HG03108 (cell line): ENCODE results near the gene CFAP300.

Source experiments
- ATAC-seq: cut with Tn5 transposase; IDR thresholded peaks from one replicate; pipeline ENCODE4 v1.9.1; 2021; ENCODE audit warnings: moderate library complexity; ENCODE audit not compliant: unreplicated experiment

CFAP300 gene

GRCh38 chr11:102071497-102072472 lies 24.5 kb downstream of the CFAP300 start:
- ATAC-seq, result no peak

- no peak for ATAC-seq
These were observed 26.0 kb downstream of the CFAP300 start for GRCh38 chr11:102073253-102073652.

- no peak for ATAC-seq
These were observed 32.4 kb downstream of the CFAP300 start for GRCh38 chr11:102079625-102080024.

- no peak for ATAC-seq
These were observed 34.1 kb downstream of the CFAP300 start for GRCh38 chr11:102081313-102081712.

GRCh38 chr11:102085864-102086551 lies 38.8 kb downstream of the CFAP300 start:
- no peak for ATAC-seq

DNA sequence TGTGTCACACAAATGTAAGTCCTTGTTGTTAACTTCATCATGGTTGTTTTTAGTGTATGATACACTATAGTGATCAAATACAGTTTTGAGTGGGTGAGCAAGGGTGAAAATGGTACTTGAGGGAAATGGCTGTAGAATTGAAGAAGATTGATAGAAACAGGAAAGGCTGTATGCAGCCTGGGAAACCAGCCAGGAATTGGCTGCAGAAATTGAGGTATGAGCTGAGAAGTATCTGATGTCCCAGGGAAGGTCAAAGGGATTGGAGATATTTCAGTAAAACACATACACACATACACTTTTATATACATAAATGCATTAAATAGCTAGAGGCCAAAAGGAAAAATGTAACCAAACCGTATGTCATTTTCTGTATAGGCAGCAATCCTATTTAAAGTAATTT lies 49.9 kb downstream of the CFAP300 start:
- ATAC-seq, result no peak

- ATAC-seq, result no peak
These were observed 52.5 kb downstream of the CFAP300 start for GRCh38 chr11:102099755-102100154.

GRCh38 chr11:102108734-102109440 lies 61.6 kb downstream of the CFAP300 start:
- ATAC-seq, result no peak

- ATAC-seq, result peak; percentile 80
These were observed 62.9 kb downstream of the CFAP300 start, which contains the start of gene YAP1 for GRCh38 chr11:102109896-102110760. YAP1 (plus strand) TSS chr11:102110447; CDS start chr11:102110849, 402 bp downstream.

GRCh38 chr11:102110761-102111010 lies 63.4 kb downstream of the CFAP300 start:
- peak; percentile 10 for ATAC-seq

- ATAC-seq, result no peak
These were observed 64.0 kb downstream of the CFAP300 start for GRCh38 chr11:102111011-102111786.

DNA sequence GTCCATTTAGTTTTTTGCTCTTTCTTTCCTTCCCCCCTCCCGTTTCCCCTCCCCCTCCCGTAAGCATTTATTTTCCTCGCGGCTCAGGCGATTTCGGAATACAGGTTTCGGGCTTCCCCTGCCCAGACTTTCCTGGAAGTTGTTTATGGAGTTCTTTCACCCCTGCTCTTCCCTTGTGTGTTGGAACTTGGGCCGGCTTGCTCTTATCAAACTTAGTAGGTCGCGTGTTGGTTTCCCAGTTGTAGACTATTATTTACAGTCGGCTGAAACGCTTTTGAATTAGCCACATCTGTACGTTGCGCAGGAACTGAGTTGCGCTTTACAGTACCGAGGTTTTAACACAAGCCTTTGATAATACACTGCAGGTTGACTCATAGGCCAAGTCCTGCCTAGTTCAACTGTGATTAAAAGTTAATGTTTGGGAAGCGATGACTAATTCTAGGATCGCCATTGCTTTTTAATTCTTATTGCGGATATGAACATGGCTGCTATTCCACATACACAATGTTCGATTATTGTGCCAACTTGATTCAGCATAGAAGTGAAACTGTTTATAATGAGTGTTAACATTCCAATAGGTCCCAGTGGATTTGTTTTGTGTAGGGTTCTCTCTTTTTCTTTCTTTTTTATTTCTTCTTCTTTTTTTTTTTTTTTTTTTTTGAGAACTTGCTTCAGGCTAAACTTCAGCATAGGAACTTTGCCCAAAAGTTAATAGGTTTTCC lies 64.7 kb downstream of the CFAP300 start:
- ATAC-seq, result no peak

GRCh38 chr11:102112509-102112821 lies 65.2 kb downstream of the CFAP300 start:
- no peak for ATAC-seq

- ATAC-seq, result no peak
These were observed 66.8 kb downstream of the CFAP300 start for GRCh38 chr11:102114032-102114431.

DNA sequence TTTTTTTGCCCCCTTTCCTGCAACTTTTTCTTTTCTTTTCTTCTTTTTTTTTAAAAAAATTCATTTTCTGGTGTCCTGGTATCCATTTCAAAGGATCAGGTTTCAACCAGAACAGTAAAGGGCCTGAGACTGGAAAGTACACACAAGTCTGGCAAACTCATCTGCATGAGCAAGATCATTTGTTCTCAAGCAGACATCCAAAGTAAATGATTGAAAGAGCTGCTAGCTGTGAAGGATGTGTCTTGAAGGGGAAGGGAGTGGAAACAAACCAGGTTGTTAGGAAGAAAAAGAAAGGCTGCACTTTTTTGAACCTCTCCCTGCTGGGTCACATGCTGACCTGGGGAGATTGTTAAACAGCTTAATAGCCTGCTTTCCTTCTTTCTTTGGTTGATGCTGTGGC lies 68.3 kb downstream of the CFAP300 start:
- no peak for ATAC-seq

- no peak for ATAC-seq
These were observed 69.4 kb downstream of the CFAP300 start for GRCh38 chr11:102116453-102117205.

- ATAC-seq, result no peak
These were observed 70.4 kb downstream of the CFAP300 start for GRCh38 chr11:102117472-102118113.

- no peak for ATAC-seq
These were observed 71.7 kb downstream of the CFAP300 start for GRCh38 chr11:102118937-102119336.
